Measurements from ENCODE around the gene CAB39L.
A peak's percentile ranks its signal among the peaks of the same experiment; 100 is the strongest.

CAB39L gene

GRCh38 chr13:49395878-49396380, 47.9 kb downstream of the CAB39L start:
- no peak for DNase-seq

- DNase-seq = no peak
Observed at GRCh38 chr13:49395451-49395865, 48.4 kb downstream of the CAB39L start.

- DNase-seq = no peak
Observed at GRCh38 chr13:49388091-49388635, 55.7 kb downstream of the CAB39L start.

GRCh38 chr13:49386664-49387063, 57.2 kb downstream of the CAB39L start:
- DNase-seq = no peak

GRCh38 chr13:49376121-49376520, 67.7 kb downstream of the CAB39L start:
- DNase-seq = no peak

GRCh38 chr13:49374585-49375290, 69.1 kb downstream of the CAB39L start:
- DNase-seq = peak; percentile 20 to 21

- no peak for DNase-seq
Observed at GRCh38 chr13:49373716-49374115, 70.1 kb downstream of the CAB39L start.

GRCh38 chr13:49371943-49372613, 71.8 kb downstream of the CAB39L start:
- DNase-seq = no peak

GRCh38 chr13:49370371-49370770, 73.5 kb downstream of the CAB39L start:
- DNase-seq = no peak

- peak; percentile 43 to 79 for DNase-seq
Observed at GRCh38 chr13:49369866-49370265, 74.0 kb downstream of the CAB39L start.

GRCh38 chr13:49368688-49369087, 75.2 kb downstream of the CAB39L start:
- DNase-seq = peak; percentile 22

- DNase-seq = peak in 1 of 2 donors; percentile 41
Observed at GRCh38 chr13:49367640-49368422, 76.0 kb downstream of the CAB39L start.

GRCh38 chr13:49366841-49367240, 77.0 kb downstream of the CAB39L start:
- DNase-seq = no peak

- DNase-seq = no peak
Observed at GRCh38 chr13:49357694-49358093, 86.2 kb downstream of the CAB39L start.

GRCh38 chr13:49356223-49356622, 87.6 kb downstream of the CAB39L start:
- DNase-seq = no peak

GRCh38 chr13:49354719-49355118, 89.1 kb downstream of the CAB39L start:
- DNase-seq = no peak

GRCh38 chr13:49353908-49354307, 90.0 kb downstream of the CAB39L start:
- no peak for DNase-seq

GRCh38 chr13:49351871-49352270, 92.0 kb downstream of the CAB39L start:
- no peak for DNase-seq

GRCh38 chr13:49348751-49349150, 95.1 kb downstream of the CAB39L start:
- DNase-seq = no peak

GRCh38 chr13:49347650-49348385, 96.0 kb downstream of the CAB39L start:
- DNase-seq = no peak

GRCh38 chr13:49346460-49346859, 97.4 kb downstream of the CAB39L start:
- DNase-seq = no peak

- DNase-seq = no peak
Observed at GRCh38 chr13:49343731-49344130, 100.1 kb downstream of the CAB39L start.

Data from inflammatory macrophage (primary cell).